Retinal pigment epithelial cell (primary cell): ENCODE data around the gene TSPAN18.

Experiments used
- DNase-seq: peaks from one replicate; pipeline ENCODE4 v3.0.0-alpha.2; 2010; ENCODE audit warnings: low read depth
- H3K4me3 ChIP-seq: 2 replicates; pipeline ENCODE4 v1.5.1; 2011; ENCODE audit warnings: mild to moderate bottlenecking, low read length, control low read depth, moderate library complexity
- TF ChIP-seq, protein P1 (sequence below): conservative IDR thresholded peaks from 2 replicates; pipeline ENCODE4 v1.5.1; 2011; ENCODE audit warnings: low read depth, low read length, control low read depth, inconsistent platforms

TSPAN18 gene

DNA sequence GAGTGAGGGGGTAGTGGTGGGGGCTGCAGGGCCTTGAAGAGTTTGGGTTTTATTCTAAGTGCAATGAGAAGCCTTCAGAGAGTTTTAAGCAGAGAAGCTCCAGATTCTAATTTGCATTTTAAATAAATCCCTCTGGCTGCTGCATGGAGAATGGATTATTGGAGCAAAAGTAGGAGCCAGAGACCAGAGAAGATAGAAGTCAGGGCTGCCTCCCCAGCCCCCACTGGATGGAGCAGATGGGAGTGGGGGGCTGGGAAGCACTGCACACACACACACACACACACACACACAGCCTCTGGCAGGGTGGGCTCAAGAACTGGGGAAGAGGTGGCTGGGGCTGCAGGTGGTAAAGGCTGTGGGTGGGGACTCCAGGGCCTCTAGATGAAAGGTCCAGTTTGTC, 75.6 kb downstream of the TSPAN18 start:
- DNase-seq: no peak
- no peak overlapping the region for H3K4me3 ChIP-seq
- TF ChIP-seq, protein P1, sequence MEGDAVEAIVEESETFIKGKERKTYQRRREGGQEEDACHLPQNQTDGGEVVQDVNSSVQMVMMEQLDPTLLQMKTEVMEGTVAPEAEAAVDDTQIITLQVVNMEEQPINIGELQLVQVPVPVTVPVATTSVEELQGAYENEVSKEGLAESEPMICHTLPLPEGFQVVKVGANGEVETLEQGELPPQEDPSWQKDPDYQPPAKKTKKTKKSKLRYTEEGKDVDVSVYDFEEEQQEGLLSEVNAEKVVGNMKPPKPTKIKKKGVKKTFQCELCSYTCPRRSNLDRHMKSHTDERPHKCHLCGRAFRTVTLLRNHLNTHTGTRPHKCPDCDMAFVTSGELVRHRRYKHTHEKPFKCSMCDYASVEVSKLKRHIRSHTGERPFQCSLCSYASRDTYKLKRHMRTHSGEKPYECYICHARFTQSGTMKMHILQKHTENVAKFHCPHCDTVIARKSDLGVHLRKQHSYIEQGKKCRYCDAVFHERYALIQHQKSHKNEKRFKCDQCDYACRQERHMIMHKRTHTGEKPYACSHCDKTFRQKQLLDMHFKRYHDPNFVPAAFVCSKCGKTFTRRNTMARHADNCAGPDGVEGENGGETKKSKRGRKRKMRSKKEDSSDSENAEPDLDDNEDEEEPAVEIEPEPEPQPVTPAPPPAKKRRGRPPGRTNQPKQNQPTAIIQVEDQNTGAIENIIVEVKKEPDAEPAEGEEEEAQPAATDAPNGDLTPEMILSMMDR: no peak

DNA sequence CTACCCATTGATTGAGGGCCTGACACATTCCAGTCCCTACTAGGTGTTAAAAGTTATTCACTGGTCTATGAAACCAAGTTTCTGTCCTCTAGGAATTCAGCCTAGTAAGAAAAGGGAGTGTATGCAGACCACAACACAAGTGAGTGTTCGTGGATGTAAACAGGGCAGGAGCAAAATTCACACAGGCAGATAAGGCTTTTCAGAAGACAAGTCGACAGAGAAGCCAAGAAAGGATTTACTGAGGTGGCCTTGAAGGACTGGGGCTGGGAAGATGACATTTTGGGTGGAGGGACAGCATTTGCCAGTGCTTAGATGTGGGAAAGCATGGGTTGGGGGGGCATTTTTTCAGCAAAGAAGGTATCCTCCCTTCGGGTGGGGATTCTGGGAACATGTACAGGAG, 76.2 kb downstream of the TSPAN18 start:
- no peak overlapping the region for H3K4me3 ChIP-seq
- TF ChIP-seq, protein P1: no peak
- DNase-seq: no peak

DNA sequence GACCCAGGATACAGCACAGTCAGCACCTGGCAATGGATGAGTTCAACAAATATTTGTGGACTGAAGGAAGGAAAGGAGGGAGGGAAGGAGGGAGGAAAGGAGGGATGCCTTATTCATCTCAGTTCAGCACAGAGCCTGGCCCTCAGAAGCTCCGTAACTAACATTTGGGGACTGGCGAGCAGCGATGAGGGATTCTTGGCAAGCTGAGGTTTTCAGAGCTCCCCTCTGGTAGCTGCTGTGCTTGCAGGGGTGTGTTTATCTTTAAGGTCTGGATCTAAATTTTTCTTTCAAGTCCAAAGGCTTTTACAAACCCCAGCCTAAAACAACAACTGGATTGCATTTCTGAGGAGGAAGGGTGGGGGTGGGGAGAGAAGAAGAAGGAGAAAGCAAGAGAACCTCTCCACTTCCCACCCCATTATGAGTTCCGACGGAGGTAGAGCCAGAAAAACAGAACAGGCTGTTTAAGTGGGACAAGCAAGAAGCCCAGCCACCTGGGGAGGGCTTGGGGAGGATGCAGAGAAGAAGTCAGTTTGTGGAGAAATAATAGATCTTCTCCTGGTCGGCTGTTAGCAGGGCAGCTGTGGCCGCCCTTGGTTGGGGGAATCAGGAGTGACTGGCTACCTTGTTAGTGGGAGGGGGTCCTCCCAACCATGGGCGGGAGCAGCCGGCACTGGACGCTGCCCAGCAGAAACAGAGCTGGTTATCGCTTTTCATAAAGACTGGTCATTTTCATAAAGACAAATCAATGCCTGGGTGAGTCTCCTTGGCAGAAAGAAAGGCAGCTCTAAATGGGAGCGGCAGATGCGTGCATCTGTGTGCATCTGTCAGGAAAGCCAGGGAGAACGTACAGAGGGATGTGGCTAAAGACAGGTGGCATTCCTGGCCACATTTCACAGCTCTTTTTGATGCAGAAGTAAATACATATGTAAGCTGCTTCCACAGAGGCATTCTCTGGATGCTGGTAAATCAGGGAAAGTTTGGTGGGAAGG, 78.0 kb downstream of the TSPAN18 start:
- TF ChIP-seq, protein P1: no peak
- no peak overlapping the region for H3K4me3 ChIP-seq
- no peak for DNase-seq

DNA sequence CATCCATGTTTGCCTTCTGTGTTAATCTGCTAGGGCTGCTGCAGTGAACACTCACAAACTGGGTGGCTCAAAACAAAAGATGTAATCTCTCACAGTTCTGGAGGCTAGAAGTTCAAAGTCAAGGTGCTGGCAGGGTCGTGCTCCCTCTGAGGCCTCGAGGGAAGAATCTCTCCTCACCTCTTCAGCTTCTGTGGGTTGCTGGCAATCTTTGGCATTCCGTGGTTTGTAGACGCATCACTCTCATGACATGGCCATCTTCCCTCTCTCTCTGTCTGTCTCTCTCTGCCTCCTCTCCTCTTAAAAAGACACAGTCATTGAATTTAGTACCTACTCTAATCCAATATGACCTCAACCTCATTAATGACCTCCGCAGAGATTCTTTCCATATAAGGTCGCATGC, 78.8 kb downstream of the TSPAN18 start:
- DNase-seq: no peak
- no peak overlapping the region for H3K4me3 ChIP-seq
- TF ChIP-seq, protein P1: no peak

DNA sequence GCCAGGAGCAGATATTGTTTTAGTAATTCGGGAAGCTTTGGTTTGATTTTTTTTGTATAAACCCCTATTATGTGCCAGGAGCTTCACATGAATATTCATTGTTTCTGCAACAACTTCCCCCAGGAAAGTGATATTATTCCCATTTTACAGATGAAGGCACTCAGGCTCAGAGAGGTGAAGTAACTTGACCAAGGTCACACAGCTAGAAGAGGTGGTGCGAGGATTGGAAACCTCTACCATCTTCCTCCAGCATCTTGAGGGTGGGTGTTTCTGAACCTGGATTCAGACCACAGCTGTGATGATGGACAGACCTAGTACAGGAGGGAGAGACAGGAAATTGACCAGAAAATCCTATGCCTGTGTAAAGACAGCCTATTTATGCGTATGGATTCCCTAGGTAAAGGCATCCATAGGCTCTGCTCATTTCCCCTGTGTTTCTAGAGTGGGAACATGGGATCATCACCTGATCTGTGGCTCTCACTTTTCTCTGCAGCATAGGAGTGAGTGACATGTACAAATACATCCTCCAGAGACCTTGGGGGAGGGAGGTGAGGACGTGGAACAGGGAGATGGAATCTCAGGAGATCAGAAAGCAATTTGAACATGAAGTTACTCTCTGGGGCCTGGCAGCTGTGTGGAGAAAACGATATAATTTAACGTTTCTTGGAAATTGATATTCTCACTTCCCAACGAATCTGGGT, 81.4 kb downstream of the TSPAN18 start:
- no peak overlapping the region for H3K4me3 ChIP-seq
- TF ChIP-seq, protein P1: no peak
- DNase-seq: no peak

DNA sequence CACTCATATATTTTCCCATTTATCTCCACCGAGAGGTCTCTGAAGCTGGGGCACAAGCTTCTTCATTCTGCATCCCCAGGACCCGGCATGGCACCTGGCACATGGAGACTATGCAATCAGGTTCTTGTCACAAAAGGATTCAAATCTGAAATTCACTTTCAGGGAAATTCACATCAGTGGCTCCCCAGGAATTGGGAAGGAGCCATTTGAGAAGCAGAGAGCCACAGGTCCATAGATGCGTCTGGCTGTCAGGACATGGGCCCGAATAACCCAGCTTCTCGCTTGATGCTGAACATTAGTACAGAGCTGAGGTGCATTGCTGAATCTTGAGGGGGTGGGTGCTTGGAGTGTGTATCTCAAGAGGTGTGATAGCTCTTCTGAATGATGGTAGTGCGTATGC, 82.5 kb downstream of the TSPAN18 start:
- TF ChIP-seq, protein P1: no peak
- DNase-seq: no peak
- H3K4me3 ChIP-seq: no peak overlapping the region
